ENCODE measurements around the gene SYN1. TPM values are rescaled to one million over a fixed set of nuclear protein-coding genes. Genes with fewer than 3 reads are reported as not detected.
"Not testable (repeated sequence)": the region's sequence is repeated elsewhere in the genome, so short reads cannot be mapped to it uniquely, and the experiment has no call there.

SYN1 gene
- total RNA-seq, 1 donor from 2014 or later, result 14.7 TPM

- FAIRE-seq; DNase-seq (ENCODE audit: low spot score in 2 of 2): not testable (repeated sequence)
Observed at GRCh38 chrX:47603125-47603524, 16.5 kb downstream of the SYN1 start.

GRCh38 chrX:47597222-47597621, 22.4 kb downstream of the SYN1 start:
- DNase-seq (ENCODE audit: low spot score in 2 of 2), result no peak
- no peak for FAIRE-seq

- no peak for FAIRE-seq
- DNase-seq (ENCODE audit: low spot score in 2 of 2), result no peak
Observed at GRCh38 chrX:47596256-47596655, 23.4 kb downstream of the SYN1 start.

- DNase-seq (ENCODE audit: low spot score in 2 of 2), result no peak
- FAIRE-seq, result no peak
Observed at GRCh38 chrX:47595716-47596251, 23.9 kb downstream of the SYN1 start.

- FAIRE-seq (no peak), DNase-seq (ENCODE audit: low spot score in 2 of 2) (no peak)
Observed at GRCh38 chrX:47593522-47593921, 26.1 kb downstream of the SYN1 start.

- no peak for FAIRE-seq
Observed at GRCh38 chrX:47590984-47591383, 28.7 kb downstream of the SYN1 start.

GRCh38 chrX:47587906-47588735, 31.5 kb downstream of the SYN1 start:
- FAIRE-seq, result no peak
- DNase-seq (ENCODE audit: low spot score in 2 of 2), result no peak

More at GRCh38 chrX:47590984-47591383, 28.7 kb downstream of the SYN1 start:
- DNase-seq (ENCODE audit: low spot score in 2 of 2), result no peak

GRCh38 chrX:47587091-47587891, 32.4 kb downstream of the SYN1 start:
- FAIRE-seq, result no peak
- DNase-seq (ENCODE audit: low spot score in 2 of 2), result no peak

- FAIRE-seq, result no peak
- DNase-seq (ENCODE audit: low spot score in 2 of 2), result no peak
Observed at GRCh38 chrX:47586043-47586787, 33.4 kb downstream of the SYN1 start.

- DNase-seq (ENCODE audit: low spot score in 2 of 2), result no peak
- FAIRE-seq, result no peak
Observed at GRCh38 chrX:47585273-47585672, 34.4 kb downstream of the SYN1 start.

- no peak for FAIRE-seq
- DNase-seq (ENCODE audit: low spot score in 2 of 2), result no peak
Observed at GRCh38 chrX:47584714-47585113, 34.9 kb downstream of the SYN1 start.

GRCh38 chrX:47583240-47583861, 36.3 kb downstream of the SYN1 start:
- DNase-seq (ENCODE audit: low spot score in 2 of 2), result no peak
- FAIRE-seq, result no peak

- FAIRE-seq (no peak), DNase-seq (ENCODE audit: low spot score in 2 of 2) (peak in 1 of 2 donors; percentile 68)
Observed at GRCh38 chrX:47581731-47582647, 37.7 kb downstream of the SYN1 start, which contains the start of gene TIMP1. Gene TIMP1, plus strand, starts transcription at chrX:47582436. Its CDS starts 980 bp downstream, at chrX:47583416.

GRCh38 chrX:47579537-47579936, 40.1 kb downstream of the SYN1 start:
- FAIRE-seq (no peak), DNase-seq (ENCODE audit: low spot score in 2 of 2) (no peak)

- DNase-seq (ENCODE audit: low spot score in 2 of 2) (no peak), FAIRE-seq (no peak)
Observed at GRCh38 chrX:47578692-47579091, 41.0 kb downstream of the SYN1 start.

GRCh38 chrX:47577901-47578300, 41.8 kb downstream of the SYN1 start:
- FAIRE-seq (no peak), DNase-seq (ENCODE audit: low spot score in 2 of 2) (no peak)

GRCh38 chrX:47577424-47577823, 42.2 kb downstream of the SYN1 start:
- FAIRE-seq (no peak), DNase-seq (ENCODE audit: low spot score in 2 of 2) (no peak)

- no peak for DNase-seq (ENCODE audit: low spot score in 2 of 2)
- FAIRE-seq, result no peak
Observed at GRCh38 chrX:47576021-47576898, 43.4 kb downstream of the SYN1 start.
